Testis (tissue), 3 donors: ENCODE data around the gene FAM13C. TPM values are rescaled to one million over a fixed set of nuclear protein-coding genes. Genes with fewer than 3 reads are reported as not detected.

ENCODE experiments used
- DNase-seq: peaks from one replicate; pipeline ENCODE4 v3.0.0-alpha.2; 2019
- H3K27ac ChIP-seq, 2 donors: fragments of 200-600 bp; sonication (generic); one replicate each; pipeline ENCODE4 v1.5.1; 2019
- H3K27me3 ChIP-seq: fragments of 200-600 bp; sonication (generic); one replicate; pipeline ENCODE4 v1.5.1; 2019
- H3K36me3 ChIP-seq: fragments of 200-600 bp; sonication (generic); one replicate; pipeline ENCODE4 v1.5.1; 2017; ENCODE audit warnings: low read depth; ENCODE audit errors: missing control alignments
- H3K4me1 ChIP-seq: fragments of 200-600 bp; sonication (generic); one replicate; pipeline ENCODE4 v1.5.1; 2019
- H3K4me3 ChIP-seq, 2 donors: fragments of 200-600 bp; sonication (generic); one replicate each; pipeline ENCODE4 v1.5.1; 2017 to 2019
- H3K9me3 ChIP-seq: fragments of 200-600 bp; sonication (generic); one replicate; pipeline ENCODE4 v1.5.1; 2017
- POLR2A ChIP-seq: fragments of 450-650 bp; IDR thresholded peaks from one replicate; pipeline ENCODE4 v1.6.1; 2017; ENCODE audit warnings: antibody characterized with exemption, mild to moderate bottlenecking, moderate library complexity
- WGBS, 2 donors: methylation state at CpG; one replicate each; pipeline ENCODE4 v1.1.5; 2018; 5-methylcytosine and 5-hydroxymethylcytosine counted together
- intact Hi-C: fragments of 100-400 bp; cut with DNase I; formaldehyde crosslinking; loops from one replicate; pipeline ENCODE4 v1.15.1; 2023; ENCODE audit warnings: low total_unique reads
- polyA plus RNA-seq: library from polyadenylated mRNA; stranded (reverse); fragments of 350-450 nt; fragmentation: Illumina TruSeq; extraction: RNeasy Lipid Tissue Mini Kit (QIAGEN cat#74804); gene quantifications from one replicate; pipeline ENCODE4 v1.2.3, GENCODE V29; 2014; ENCODE audit warnings: low read depth, low replicate concordance; ENCODE audit not compliant: insufficient read depth
- total RNA-seq, 2 donors: library from RNA; depleted of rRNA; stranded (reverse); fragments of >200 nt; gene quantifications; one replicate each; pipeline ENCODE4 v1.2.3, GENCODE V29; 2016
- TF ChIP-seq, protein P1 (sequence below), 3 experiments: fragments of 450-650 bp in 2 of 3; fragments of 200-600 bp in 1 of 3; sonication (generic) in 1 of 3; IDR thresholded peaks; one replicate each; pipeline ENCODE4 v1.5.1; 2016 to 2019; ENCODE audit warnings: antibody characterized with exemption in 3 of 3, mild to moderate bottlenecking in 2 of 3, moderate library complexity in 1 of 3

FAM13C gene
- total and polyA plus RNA-seq, 3 donors from 2014 or later: 12.9 to 50.9 (median 38.5) TPM

DNA sequence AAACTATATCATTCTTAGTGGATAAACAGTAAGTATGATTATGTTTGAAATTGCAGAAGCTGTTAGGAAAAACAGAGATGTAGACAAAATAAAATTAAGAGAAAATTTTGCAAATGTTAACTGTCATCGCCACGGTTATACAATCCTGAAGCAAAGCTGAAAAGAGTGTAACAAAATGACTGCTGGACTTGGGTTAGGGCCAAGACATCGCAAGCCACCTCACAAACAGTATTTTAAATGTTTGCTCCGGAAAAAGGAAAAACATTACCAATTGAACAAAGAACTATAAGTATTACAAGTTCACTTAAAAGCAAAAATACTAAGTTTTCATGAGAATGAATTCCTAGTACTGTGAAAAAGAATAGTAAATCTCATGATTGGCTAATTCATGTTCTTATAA, 60.0 kb downstream of the FAM13C start:
- WGBS, 2 donors: 67 to 71% methylated on average over 4 of the region's 4 CpGs
- no peak for DNase-seq
- Histone ChIP-seq H3K4me3 (no peak overlapping the region), H3K4me1 (peaks cover 12% of the 10 kb centered on the region), H3K27ac (no peak overlapping the region), H3K36me3 (no peaks in the 10 kb centered on the region), H3K9me3 (no peaks in the 10 kb centered on the region), H3K27me3 (no peaks in the 10 kb centered on the region)
- intact Hi-C loops: no loop called here
- TF ChIP-seq POLR2A: no peak
- TF ChIP-seq, protein P1, sequence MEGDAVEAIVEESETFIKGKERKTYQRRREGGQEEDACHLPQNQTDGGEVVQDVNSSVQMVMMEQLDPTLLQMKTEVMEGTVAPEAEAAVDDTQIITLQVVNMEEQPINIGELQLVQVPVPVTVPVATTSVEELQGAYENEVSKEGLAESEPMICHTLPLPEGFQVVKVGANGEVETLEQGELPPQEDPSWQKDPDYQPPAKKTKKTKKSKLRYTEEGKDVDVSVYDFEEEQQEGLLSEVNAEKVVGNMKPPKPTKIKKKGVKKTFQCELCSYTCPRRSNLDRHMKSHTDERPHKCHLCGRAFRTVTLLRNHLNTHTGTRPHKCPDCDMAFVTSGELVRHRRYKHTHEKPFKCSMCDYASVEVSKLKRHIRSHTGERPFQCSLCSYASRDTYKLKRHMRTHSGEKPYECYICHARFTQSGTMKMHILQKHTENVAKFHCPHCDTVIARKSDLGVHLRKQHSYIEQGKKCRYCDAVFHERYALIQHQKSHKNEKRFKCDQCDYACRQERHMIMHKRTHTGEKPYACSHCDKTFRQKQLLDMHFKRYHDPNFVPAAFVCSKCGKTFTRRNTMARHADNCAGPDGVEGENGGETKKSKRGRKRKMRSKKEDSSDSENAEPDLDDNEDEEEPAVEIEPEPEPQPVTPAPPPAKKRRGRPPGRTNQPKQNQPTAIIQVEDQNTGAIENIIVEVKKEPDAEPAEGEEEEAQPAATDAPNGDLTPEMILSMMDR (IDR thresholded peaks at IDR 0.05): no peak

DNA sequence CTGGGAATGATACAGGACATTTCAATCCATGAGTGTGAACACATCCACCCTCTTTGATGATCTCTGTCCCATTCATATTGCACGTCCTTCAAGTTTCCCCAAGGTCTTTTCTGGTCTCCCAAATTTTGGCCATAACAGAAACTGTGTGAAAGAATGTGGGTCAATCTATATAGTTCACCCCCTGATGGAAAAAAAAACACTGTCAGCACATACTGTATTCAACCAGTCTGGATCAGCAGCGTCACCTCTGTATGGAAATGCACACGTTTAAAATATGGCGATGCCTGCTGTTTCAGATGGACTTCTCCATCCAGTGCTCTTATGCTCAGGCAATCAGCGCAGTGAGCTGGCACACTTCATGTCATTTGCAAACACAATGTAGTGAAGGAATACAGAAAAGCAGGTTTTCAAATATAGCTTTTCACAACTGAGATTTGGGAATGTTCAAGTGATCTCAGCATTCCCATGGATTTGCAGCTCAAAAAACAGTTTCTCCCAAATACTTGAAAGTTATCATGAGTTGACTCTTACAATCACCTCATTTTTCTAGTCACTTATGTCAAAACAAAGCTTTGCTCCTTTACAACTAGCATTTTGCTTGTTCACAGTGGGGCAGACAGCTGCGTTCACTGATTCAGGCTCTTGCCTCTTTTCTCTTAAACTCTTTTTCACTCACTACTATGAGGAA, 61.1 kb downstream of the FAM13C start:
- Histone ChIP-seq H3K4me3 (no peak overlapping the region), H3K4me1 (peaks cover 8% of the 10 kb centered on the region), H3K27me3 (no peaks in the 10 kb centered on the region), H3K9me3 (no peaks in the 10 kb centered on the region), H3K27ac (no peak overlapping the region), H3K36me3 (no peaks in the 10 kb centered on the region)
- 92 to 94% methylated on average over 6 of the region's 6 CpGs for WGBS, 2 donors
- TF ChIP-seq, protein P1 (IDR thresholded peaks at IDR 0.05): no peak
- TF ChIP-seq POLR2A: no peak
- DNase-seq: no peak
- intact Hi-C loops: no loop called here

DNA sequence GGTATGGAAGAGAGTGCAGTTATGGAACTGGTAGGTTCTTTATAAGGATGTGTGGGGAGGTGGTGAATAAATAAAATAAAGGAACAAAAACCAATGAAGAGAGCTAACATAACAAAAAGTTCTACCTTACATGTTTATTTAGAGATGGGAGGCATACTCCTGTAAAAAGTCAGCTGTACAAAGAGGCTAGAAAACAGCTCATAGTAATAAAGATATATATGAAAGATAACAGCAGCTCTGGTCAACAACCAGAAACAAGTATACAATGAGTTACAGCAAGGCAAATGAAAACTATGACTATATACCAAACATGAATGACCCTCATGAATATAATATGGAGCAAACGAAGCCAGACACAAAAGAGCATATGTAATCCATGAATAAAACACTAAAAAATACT, 62.0 kb downstream of the FAM13C start:
- 86 to 92% methylated on average over 1 of the region's 1 CpG for WGBS, 2 donors
- Histone ChIP-seq H3K27me3 (no peaks in the 10 kb centered on the region), H3K4me3 (no peak overlapping the region), H3K9me3 (no peaks in the 10 kb centered on the region), H3K27ac (no peak overlapping the region), H3K36me3 (no peaks in the 10 kb centered on the region), H3K4me1 (peaks cover 7% of the 10 kb centered on the region)
- TF ChIP-seq, protein P1 (IDR thresholded peaks at IDR 0.05): no peak
- no peak for TF ChIP-seq POLR2A
- DNase-seq: no peak
- intact Hi-C loops: no loop called here

DNA sequence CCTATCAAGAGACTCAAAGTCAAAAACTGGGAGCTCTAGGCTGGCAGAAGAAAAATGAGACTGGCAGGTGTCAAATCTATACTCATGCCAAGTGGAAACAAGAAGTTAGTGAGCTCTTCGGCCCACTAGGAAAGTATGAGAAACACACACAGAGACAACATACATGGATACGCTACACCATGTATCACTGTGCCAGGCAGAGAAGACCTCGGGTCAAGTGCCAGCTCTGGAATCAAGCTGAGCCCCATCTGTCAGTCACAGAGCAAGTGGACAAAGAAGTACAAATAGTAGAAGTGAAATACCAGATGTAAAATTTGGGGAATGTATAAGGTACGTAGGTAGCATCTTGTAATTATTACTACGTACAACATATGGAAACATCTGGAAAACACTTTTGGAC, 62.4 kb downstream of the FAM13C start:
- Histone ChIP-seq H3K27me3 (no peaks in the 10 kb centered on the region), H3K9me3 (no peaks in the 10 kb centered on the region), H3K36me3 (no peaks in the 10 kb centered on the region), H3K4me3 (no peak overlapping the region), H3K4me1 (peaks cover 7% of the 10 kb centered on the region), H3K27ac (no peak overlapping the region)
- intact Hi-C loops: no loop called here
- TF ChIP-seq, protein P1 (IDR thresholded peaks at IDR 0.05): no peak
- TF ChIP-seq POLR2A: no peak
- WGBS, 2 donors: 85 to 97% methylated on average over 5 of the region's 5 CpGs
- DNase-seq: no peak

DNA sequence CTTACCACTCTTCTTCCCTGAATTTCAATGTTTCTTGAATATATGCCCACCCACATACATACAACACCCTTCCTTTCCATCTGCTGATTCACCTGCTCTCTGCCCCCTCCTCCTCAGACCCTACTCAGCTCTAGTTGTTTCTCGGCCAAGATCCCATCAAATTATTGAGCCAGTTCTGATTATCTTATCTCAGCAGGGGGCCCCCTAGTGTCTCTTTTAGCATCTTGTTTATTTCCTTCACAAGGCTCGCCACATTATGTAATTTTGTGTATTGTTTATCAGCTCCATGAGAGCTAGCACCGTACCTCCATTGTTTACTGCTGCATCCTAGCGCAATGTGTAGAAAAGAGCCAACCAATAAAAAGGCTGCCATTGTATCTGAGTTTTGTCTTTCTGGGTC, 71.9 kb downstream of the FAM13C start:
- H3K4me1 ChIP-seq: peaks cover under 1% of the 10 kb centered on the region
- no peak for DNase-seq
- H3K4me3 ChIP-seq: no peak overlapping the region
- H3K27me3 ChIP-seq: no peaks in the 10 kb centered on the region
- TF ChIP-seq POLR2A: no peak
- TF ChIP-seq, protein P1 (IDR thresholded peaks at IDR 0.05): no peak
- no peak overlapping the region for H3K27ac ChIP-seq
- no peaks in the 10 kb centered on the region for H3K36me3 ChIP-seq
- intact Hi-C loops: no loop called here
- no peaks in the 10 kb centered on the region for H3K9me3 ChIP-seq
- 76 to 81% methylated on average over 4 of the region's 4 CpGs for WGBS, 2 donors
